ENCODE data around the gene MAT2B. TPM values are rescaled to one million over a fixed set of nuclear protein-coding genes. Genes with fewer than 3 reads are reported as not detected.

MAT2B gene
- total and polyA plus RNA-seq, 2 of the 8 experiments (the other 6 are each of a cell fraction or from before 2014, with no cell fraction given): 33.9 to 65.2 TPM

GRCh38 chr5:163458778-163459385 lies 46.5 kb upstream of the MAT2B start (continued):
- no peak for TF ChIP-seq POLR2AphosphoS5 (IDR thresholded peaks at IDR 0.05; ENCODE audit: low read depth, low read length)
- TF ChIP-seq CHD2 (IDR thresholded peaks at IDR 0.05; ENCODE audit: low read length): no peak
- TF ChIP-seq CHD7 (IDR thresholded peaks at IDR 0.05; ENCODE audit: insufficient replicate concordance, low read length): no peak
- TF ChIP-seq MAFK (IDR thresholded peaks at IDR 0.05; ENCODE audit: low read depth, low read length): no peak
- no peak for TF ChIP-seq FOSL1 (IDR thresholded peaks at IDR 0.05; ENCODE audit: insufficient read depth, low read depth, low read length)
- TF ChIP-seq RXRA (IDR thresholded peaks at IDR 0.05; ENCODE audit: insufficient read depth, low read depth, low read length): no peak
- no peak for TF ChIP-seq CEBPB (IDR thresholded peaks at IDR 0.05; ENCODE audit: low read depth, low read length)
- TF ChIP-seq TAF1 (IDR thresholded peaks at IDR 0.05; ENCODE audit: low read depth, low read length): no peak
